CD4-positive, alpha-beta T cell (primary cell): ENCODE data around the gene ABCD3. TPM values are rescaled to one million over a fixed set of nuclear protein-coding genes. Genes with fewer than 3 reads are reported as not detected.

Experiments
- ATAC-seq: fragments of 200-7000 bp; cut with Tn5 transposase; one replicate; pipeline ENCODE4 v1.10.0; 2022; ENCODE audit warnings: mild to moderate bottlenecking; ENCODE audit not compliant: poor library complexity
- CTCF ChIA-PET: fragments of 350-600 bp; sonication (Branson Sonifier 250); formaldehyde crosslinking; loops from one replicate; lab custom pipeline; 2021; ENCODE audit warnings: antibody characterized with exemption, inconsistent platforms; lab: Charles Lee
- POLR2A ChIA-PET: fragments of 350-600 bp; sonication (Branson Sonifier 250); formaldehyde crosslinking; loops from one replicate; lab custom pipeline; 2021; ENCODE audit warnings: antibody characterized with exemption, inconsistent platforms; lab: Charles Lee
- DNase-seq, 14 experiments: peaks; one replicate each; pipeline ENCODE4 v3.0.0-alpha.2; 2013 to 2020; ENCODE audit warnings: mixed read lengths in 2 of 14
- H3K27ac ChIP-seq, 2 donors: one replicate each; pipeline versions ENCODE4 v1.5.1 to v1.7.0; 2013; ENCODE audit warnings: low read length in 2 of 2, low read depth in 1 of 2, mild to moderate bottlenecking in 1 of 2
- H3K27me3 ChIP-seq, 2 experiments: 1 replicate in 1 of 2; 2 replicates in 1 of 2; pipeline versions ENCODE4 v1.6.1 to v1.7.0; 2013; ENCODE audit warnings: low read length in 2 of 2, control low read depth in 1 of 2, mild to moderate bottlenecking in 1 of 2, moderate library complexity in 1 of 2; ENCODE audit not compliant: insufficient read depth in 2 of 2, control insufficient read depth in 1 of 2
- H3K36me3 ChIP-seq: one replicate; pipeline ENCODE4 v1.6.1; 2013; ENCODE audit warnings: low read length, control low read depth; ENCODE audit not compliant: insufficient read depth
- H3K4me1 ChIP-seq: one replicate; pipeline ENCODE4 v1.6.1; 2013; ENCODE audit warnings: low read length, control low read depth; ENCODE audit not compliant: insufficient read depth
- H3K4me3 ChIP-seq: one replicate; pipeline ENCODE4 v1.5.1; 2013; ENCODE audit warnings: mild to moderate bottlenecking, low read length, moderate library complexity
- H3K9me3 ChIP-seq, 2 experiments: 1 replicate in 1 of 2; 2 replicates in 1 of 2; pipeline versions ENCODE4 v1.6.1 to v1.7.0; 2013; ENCODE audit warnings: low read length in 2 of 2, mild to moderate bottlenecking in 2 of 2, control low read depth in 1 of 2, moderate library complexity in 1 of 2; ENCODE audit not compliant: control insufficient read depth in 1 of 2, insufficient read depth in 1 of 2
- H3K27ac Mint-ChIP-seq: one replicate; pipeline ENCODE4 v1.8.0; 2020; ENCODE audit warnings: mixed read lengths
- H3K27me3 Mint-ChIP-seq: one replicate; pipeline ENCODE4 v1.8.0; 2021; ENCODE audit warnings: mixed read lengths
- H3K36me3 Mint-ChIP-seq: one replicate; pipeline ENCODE4 v1.8.0; 2021; ENCODE audit warnings: low read depth, mixed read lengths
- H3K4me1 Mint-ChIP-seq: one replicate; pipeline ENCODE4 v1.8.0; 2021; ENCODE audit warnings: low read depth, mixed read lengths
- H3K4me3 Mint-ChIP-seq: one replicate; pipeline ENCODE4 v1.8.0; 2020; ENCODE audit warnings: mild to moderate bottlenecking, mixed read lengths
- H3K9me3 Mint-ChIP-seq: one replicate; pipeline ENCODE4 v1.8.0; 2020; ENCODE audit warnings: mixed read lengths
- CTCF ChIP-seq: fragments of 200-600 bp; IDR thresholded peaks from one replicate; pipeline ENCODE4 v1.8.0; 2022; ENCODE audit warnings: antibody characterized with exemption, mild to moderate bottlenecking
- intact Hi-C, 2 experiments: fragments of 100-400 bp; cut with DNase I in 1 of 2; cut with micrococcal nuclease in 1 of 2; formaldehyde crosslinking; loops; one replicate each; pipeline versions ENCODE4 v1.15.1 to v1.9.0; 2023 to 2025; cut with DNase I, micrococcal nuclease
- total RNA-seq, 174 experiments: library from RNA in 2 of 174; stranded (reverse) in 2 of 174; gene quantifications; one replicate each; pipeline ENCODE4 v1.2.3 and lab custom pipeline; 2021 to 2026

ABCD3 gene
- total RNA-seq, 2 experiments from 2014 or later: 13.0 to 13.5 TPM

- H3K27ac Mint-ChIP-seq: no peak overlapping the region
- no peaks in the 10 kb centered on the region for H3K36me3 Mint-ChIP-seq
- no peak overlapping the region for H3K27ac ChIP-seq
- ATAC-seq (no peak), DNase-seq (no peak)
- ChIA-PET CTCF (no interaction called here), POLR2A (no interaction called here)
- intact Hi-C loops: no loop called here
- no peaks in the 10 kb centered on the region for H3K9me3 Mint-ChIP-seq
- H3K36me3 ChIP-seq: no peaks in the 10 kb centered on the region
- no peaks in the 10 kb centered on the region for H3K27me3 ChIP-seq
- H3K4me1 ChIP-seq: no peaks in the 10 kb centered on the region
- no peaks in the 10 kb centered on the region for H3K27me3 Mint-ChIP-seq
- no peaks in the 10 kb centered on the region for H3K4me1 Mint-ChIP-seq
- no peaks in the 10 kb centered on the region for H3K9me3 ChIP-seq
- H3K4me3 ChIP-seq: no peak overlapping the region
- TF ChIP-seq CTCF: no peak
- H3K4me3 Mint-ChIP-seq: no peak overlapping the region
Observed at GRCh38 chr1:94528299-94528698, 110.1 kb downstream of the ABCD3 start.

GRCh38 chr1:94528826-94529225 is 110.6 kb downstream of the ABCD3 start:
- Histone ChIP-seq H3K27ac (no peak overlapping the region), H3K27me3 (no peaks in the 10 kb centered on the region), H3K9me3 (no peaks in the 10 kb centered on the region), H3K36me3 (no peaks in the 10 kb centered on the region), H3K4me1 (no peaks in the 10 kb centered on the region), H3K4me3 (no peak overlapping the region)
- no peak overlapping the region for H3K4me3 Mint-ChIP-seq
- H3K36me3 Mint-ChIP-seq: no peaks in the 10 kb centered on the region
- POLR2A ChIA-PET: no interaction called here
- TF ChIP-seq CTCF: no peak
- CTCF ChIA-PET: no interaction called here
- no peaks in the 10 kb centered on the region for H3K4me1 Mint-ChIP-seq
- no peak overlapping the region for H3K27ac Mint-ChIP-seq
- no peaks in the 10 kb centered on the region for H3K9me3 Mint-ChIP-seq
- ATAC-seq (no peak), DNase-seq (no peak)
- intact Hi-C loops: no loop called here
- no peaks in the 10 kb centered on the region for H3K27me3 Mint-ChIP-seq

- no peaks in the 10 kb centered on the region for H3K9me3 Mint-ChIP-seq
- no peak overlapping the region for H3K27ac Mint-ChIP-seq
- Histone ChIP-seq H3K36me3 (no peaks in the 10 kb centered on the region), H3K4me1 (no peaks in the 10 kb centered on the region), H3K27me3 (no peaks in the 10 kb centered on the region), H3K9me3 (no peaks in the 10 kb centered on the region), H3K27ac (no peak overlapping the region), H3K4me3 (no peak overlapping the region)
- no peaks in the 10 kb centered on the region for H3K36me3 Mint-ChIP-seq
- H3K27me3 Mint-ChIP-seq: peaks cover under 1% of the 10 kb centered on the region
- DNase-seq: no peak
- ATAC-seq: no peak
- no peak overlapping the region for H3K4me3 Mint-ChIP-seq
- POLR2A ChIA-PET: interaction anchor here (0.7 kb wide), 1 partner anchor 43 kb away, joined by 3 read pairs; no protein-coding TSS in a partner anchor
- CTCF ChIA-PET: no interaction called here
- intact Hi-C loops: no loop called here
- no peaks in the 10 kb centered on the region for H3K4me1 Mint-ChIP-seq
- no peak for TF ChIP-seq CTCF
Observed at GRCh38 chr1:94529416-94529815, 111.2 kb downstream of the ABCD3 start.
